ENCODE data around the gene PI16.

PI16 gene

GRCh38 chr6:36954262-36954931 is at the start of gene PI16:
Gene PI16 (plus strand): TSS chr6:36954738. CDS start chr6:36954761, 23 bp downstream.
- TF ChIP-seq EP300 (IDR thresholded peaks at IDR 0.05; ENCODE audit: borderline replicate concordance) = no peak
- no peak for TF ChIP-seq MAX (IDR thresholded peaks at IDR 0.05)
- TF ChIP-seq REST (IDR thresholded peaks at IDR 0.05; ENCODE audit: low read depth) = no peak

- TF ChIP-seq RAD21 (IDR thresholded peaks at IDR 0.05; ENCODE audit: low read depth) = no peak
- TF ChIP-seq USF1 (IDR thresholded peaks at IDR 0.05) = no peak
- TF ChIP-seq NFIC (IDR thresholded peaks at IDR 0.05) = no peak
- TF ChIP-seq EGR1 (IDR thresholded peaks at IDR 0.05) = no peak
- TF ChIP-seq TAF1 (IDR thresholded peaks at IDR 0.05; ENCODE audit: low read depth) = no peak
- no peak for TF ChIP-seq FOXM1 (IDR thresholded peaks at IDR 0.05; ENCODE audit: borderline replicate concordance, low read depth)
- no peak for TF ChIP-seq REST (IDR thresholded peaks at IDR 0.05; ENCODE audit: low read depth)
- TF ChIP-seq CREB1 (IDR thresholded peaks at IDR 0.05; ENCODE audit: low read depth) = no peak
- no peak for TF ChIP-seq TCF12 (IDR thresholded peaks at IDR 0.05; ENCODE audit: low read depth)
- no peak for TF ChIP-seq EP300 (IDR thresholded peaks at IDR 0.05; ENCODE audit: borderline replicate concordance)
- TF ChIP-seq TEAD4 (IDR thresholded peaks at IDR 0.05) = no peak
- TF ChIP-seq CEBPB (IDR thresholded peaks at IDR 0.05) = no peak
- TF ChIP-seq MAX (IDR thresholded peaks at IDR 0.05) = no peak
- TF ChIP-seq ZBTB7A (IDR thresholded peaks at IDR 0.05; ENCODE audit: low read depth) = no peak
- TF ChIP-seq YY1 (IDR thresholded peaks at IDR 0.05; ENCODE audit: low read depth) = no peak
Observed at GRCh38 chr6:36904851-36905393, 49.6 kb upstream of the PI16 start.

GRCh38 chr6:36906539-36907325 is 47.8 kb upstream of the PI16 start:
- TF ChIP-seq MAX (IDR thresholded peaks at IDR 0.05) (no peak), NFIC (IDR thresholded peaks at IDR 0.05) (0 out of 2 replicates have a peak, but pooled peaks have one; percentile 23), EP300 (IDR thresholded peaks at IDR 0.05; ENCODE audit: borderline replicate concordance) (no peak)

GRCh38 chr6:36907781-36908180 is 46.8 kb upstream of the PI16 start:
- no peak for TF ChIP-seq RAD21 (IDR thresholded peaks at IDR 0.05; ENCODE audit: low read depth)
- no peak for TF ChIP-seq USF1 (IDR thresholded peaks at IDR 0.05)
- no peak for TF ChIP-seq CEBPB (IDR thresholded peaks at IDR 0.05)
- no peak for TF ChIP-seq TAF1 (IDR thresholded peaks at IDR 0.05; ENCODE audit: low read depth)
- TF ChIP-seq ZBTB7A (IDR thresholded peaks at IDR 0.05; ENCODE audit: low read depth) = no peak
- TF ChIP-seq MAX (IDR thresholded peaks at IDR 0.05) = no peak
- no peak for TF ChIP-seq TEAD4 (IDR thresholded peaks at IDR 0.05)
- no peak for TF ChIP-seq YY1 (IDR thresholded peaks at IDR 0.05; ENCODE audit: low read depth)
- TF ChIP-seq CREB1 (IDR thresholded peaks at IDR 0.05; ENCODE audit: low read depth) = no peak
- TF ChIP-seq EP300 (IDR thresholded peaks at IDR 0.05; ENCODE audit: borderline replicate concordance) = no peak
- no peak for TF ChIP-seq TCF12 (IDR thresholded peaks at IDR 0.05; ENCODE audit: low read depth)
- TF ChIP-seq NFIC (IDR thresholded peaks at IDR 0.05) = no peak
- TF ChIP-seq REST (IDR thresholded peaks at IDR 0.05; ENCODE audit: low read depth) = no peak
- TF ChIP-seq EGR1 (IDR thresholded peaks at IDR 0.05) = no peak
- no peak for TF ChIP-seq FOXM1 (IDR thresholded peaks at IDR 0.05; ENCODE audit: borderline replicate concordance, low read depth)
